Measurements from ENCODE around the gene RELL2.

Gene RELL2

GRCh38 chr5:141649056-141649688 lies 12.4 kb downstream of the RELL2 start:
- Histone ChIP-seq H3K36me3 (ENCODE audit: insufficient read depth, low read length) (peaks cover 4% of the 10 kb centered on the region; the same call in 1 of the 2 replicates), H3K27me3 (ENCODE audit: insufficient read depth, low read length) (no peaks in the 10 kb centered on the region), H2AFZ (ENCODE audit: low read length, unreplicated experiment) (no peak overlapping the region), H3K4me1 (ENCODE audit: control insufficient read depth, insufficient read depth, low read length, unreplicated experiment) (peaks cover 14% of the 10 kb centered on the region), H3K4me3 (ENCODE audit: low read depth, low read length) (no peak overlapping the region), H3K79me2 (ENCODE audit: control insufficient read depth, insufficient read depth, low read length, unreplicated experiment) (no peaks in the 10 kb centered on the region), H3K27ac (ENCODE audit: low read depth, low read length) (no peak overlapping the region)

- H2AFZ ChIP-seq (ENCODE audit: low read length, unreplicated experiment) = no peak overlapping the region
- no peaks in the 10 kb centered on the region for H3K79me2 ChIP-seq (ENCODE audit: control insufficient read depth, insufficient read depth, low read length, unreplicated experiment)
- H3K4me1 ChIP-seq (ENCODE audit: control insufficient read depth, insufficient read depth, low read length, unreplicated experiment) = peaks cover 18% of the 10 kb centered on the region
- H3K27me3 ChIP-seq (ENCODE audit: insufficient read depth, low read length) = no peaks in the 10 kb centered on the region
- H3K36me3 ChIP-seq (ENCODE audit: insufficient read depth, low read length) = peaks cover 4% of the 10 kb centered on the region; the same call in 1 of the 2 replicates
- H3K27ac ChIP-seq (ENCODE audit: low read depth, low read length) = no peak overlapping the region
- no peak overlapping the region; the same call in 1 of the 2 replicates for H3K4me3 ChIP-seq (ENCODE audit: low read depth, low read length)
Observed at GRCh38 chr5:141649972-141650371, 13.2 kb downstream of the RELL2 start.

- Histone ChIP-seq H3K36me3 (ENCODE audit: insufficient read depth, low read length) (peaks cover 4% of the 10 kb centered on the region; the same call in 1 of the 2 replicates), H3K27me3 (ENCODE audit: insufficient read depth, low read length) (no peaks in the 10 kb centered on the region), H3K27ac (ENCODE audit: low read depth, low read length) (no peak within 1 kb of the TSS), H3K4me3 (ENCODE audit: low read depth, low read length) (peak within 1 kb of the TSS; percentile 89), H3K4me1 (ENCODE audit: control insufficient read depth, insufficient read depth, low read length, unreplicated experiment) (peaks cover 18% of the 10 kb centered on the region), H2AFZ (ENCODE audit: low read length, unreplicated experiment) (peak within 1 kb of the TSS; percentile 86), H3K79me2 (ENCODE audit: control insufficient read depth, insufficient read depth, low read length, unreplicated experiment) (no peaks in the 10 kb centered on the region)
Observed at GRCh38 chr5:141650851-141651727, 14.3 kb downstream of the RELL2 start, which contains the start of gene FCHSD1. TSS of gene FCHSD1 (minus strand) at chr5:141651418. CDS start at chr5:141651368, 50 bp downstream.

- Histone ChIP-seq H3K36me3 (ENCODE audit: insufficient read depth, low read length) (peaks cover 5% of the 10 kb centered on the region; the same call in 1 of the 2 replicates), H3K79me2 (ENCODE audit: control insufficient read depth, insufficient read depth, low read length, unreplicated experiment) (no peaks in the 10 kb centered on the region), H3K27ac (ENCODE audit: low read depth, low read length) (no peak overlapping the region), H3K4me3 (ENCODE audit: low read depth, low read length) (peak overlapping the region; percentile 89), H2AFZ (ENCODE audit: low read length, unreplicated experiment) (peak overlapping the region; percentile 86), H3K4me1 (ENCODE audit: control insufficient read depth, insufficient read depth, low read length, unreplicated experiment) (peaks cover 18% of the 10 kb centered on the region), H3K27me3 (ENCODE audit: insufficient read depth, low read length) (no peaks in the 10 kb centered on the region)
Observed at GRCh38 chr5:141651728-141652105, 14.9 kb downstream of the RELL2 start.

GRCh38 chr5:141654298-141654697 lies 17.5 kb downstream of the RELL2 start:
- no peaks in the 10 kb centered on the region for H3K79me2 ChIP-seq (ENCODE audit: control insufficient read depth, insufficient read depth, low read length, unreplicated experiment)
- H3K27me3 ChIP-seq (ENCODE audit: insufficient read depth, low read length) = no peaks in the 10 kb centered on the region
- peaks cover 35% of the 10 kb centered on the region for H3K4me1 ChIP-seq (ENCODE audit: control insufficient read depth, insufficient read depth, low read length, unreplicated experiment)
- no peak overlapping the region for H2AFZ ChIP-seq (ENCODE audit: low read length, unreplicated experiment)
- peaks cover 20% of the 10 kb centered on the region for H3K36me3 ChIP-seq (ENCODE audit: insufficient read depth, low read length)
- H3K4me3 ChIP-seq (ENCODE audit: low read depth, low read length) = no peak overlapping the region
- H3K27ac ChIP-seq (ENCODE audit: low read depth, low read length) = peak overlapping the region; percentile 34

- H3K4me3 ChIP-seq (ENCODE audit: low read depth, low read length) = no peak overlapping the region
- peaks cover 35% of the 10 kb centered on the region for H3K4me1 ChIP-seq (ENCODE audit: control insufficient read depth, insufficient read depth, low read length, unreplicated experiment)
- peaks cover 21% of the 10 kb centered on the region for H3K36me3 ChIP-seq (ENCODE audit: insufficient read depth, low read length)
- no peaks in the 10 kb centered on the region for H3K27me3 ChIP-seq (ENCODE audit: insufficient read depth, low read length)
- H3K27ac ChIP-seq (ENCODE audit: low read depth, low read length) = no peak overlapping the region
- H2AFZ ChIP-seq (ENCODE audit: low read length, unreplicated experiment) = no peak overlapping the region
- no peaks in the 10 kb centered on the region for H3K79me2 ChIP-seq (ENCODE audit: control insufficient read depth, insufficient read depth, low read length, unreplicated experiment)
Observed at GRCh38 chr5:141655020-141655419, 18.2 kb downstream of the RELL2 start.

- Histone ChIP-seq H3K27me3 (ENCODE audit: insufficient read depth, low read length) (no peaks in the 10 kb centered on the region), H3K79me2 (ENCODE audit: control insufficient read depth, insufficient read depth, low read length, unreplicated experiment) (no peaks in the 10 kb centered on the region), H3K36me3 (ENCODE audit: insufficient read depth, low read length) (peaks cover 21% of the 10 kb centered on the region), H3K27ac (ENCODE audit: low read depth, low read length) (no peak overlapping the region), H3K4me3 (ENCODE audit: low read depth, low read length) (no peak overlapping the region), H3K4me1 (ENCODE audit: control insufficient read depth, insufficient read depth, low read length, unreplicated experiment) (peaks cover 28% of the 10 kb centered on the region), H2AFZ (ENCODE audit: low read length, unreplicated experiment) (no peak overlapping the region)
Observed at GRCh38 chr5:141656396-141656795, 19.6 kb downstream of the RELL2 start.

GRCh38 chr5:141657404-141657803 lies 20.6 kb downstream of the RELL2 start:
- peak overlapping the region; percentile 20; the same call in 1 of the 2 replicates for H3K4me3 ChIP-seq (ENCODE audit: low read depth, low read length)
- H3K4me1 ChIP-seq (ENCODE audit: control insufficient read depth, insufficient read depth, low read length, unreplicated experiment) = peaks cover 24% of the 10 kb centered on the region
- peaks cover 21% of the 10 kb centered on the region for H3K36me3 ChIP-seq (ENCODE audit: insufficient read depth, low read length)
- peak overlapping the region; percentile 82 for H3K27ac ChIP-seq (ENCODE audit: low read depth, low read length)
- no peak overlapping the region for H2AFZ ChIP-seq (ENCODE audit: low read length, unreplicated experiment)
- no peaks in the 10 kb centered on the region for H3K27me3 ChIP-seq (ENCODE audit: insufficient read depth, low read length)
- no peaks in the 10 kb centered on the region for H3K79me2 ChIP-seq (ENCODE audit: control insufficient read depth, insufficient read depth, low read length, unreplicated experiment)

GRCh38 chr5:141657937-141658545 lies 21.2 kb downstream of the RELL2 start:
- no peaks in the 10 kb centered on the region for H3K27me3 ChIP-seq (ENCODE audit: insufficient read depth, low read length)
- H3K4me3 ChIP-seq (ENCODE audit: low read depth, low read length) = peak overlapping the region; percentile 20; the same call in 1 of the 2 replicates
- H3K27ac ChIP-seq (ENCODE audit: low read depth, low read length) = peak overlapping the region; percentile 82
- peaks cover 21% of the 10 kb centered on the region for H3K36me3 ChIP-seq (ENCODE audit: insufficient read depth, low read length)
- H3K79me2 ChIP-seq (ENCODE audit: control insufficient read depth, insufficient read depth, low read length, unreplicated experiment) = no peaks in the 10 kb centered on the region
- H3K4me1 ChIP-seq (ENCODE audit: control insufficient read depth, insufficient read depth, low read length, unreplicated experiment) = peaks cover 24% of the 10 kb centered on the region
- no peak overlapping the region for H2AFZ ChIP-seq (ENCODE audit: low read length, unreplicated experiment)

- Histone ChIP-seq H3K27ac (ENCODE audit: low read depth, low read length) (no peak overlapping the region), H3K4me3 (ENCODE audit: low read depth, low read length) (no peak overlapping the region), H3K36me3 (ENCODE audit: insufficient read depth, low read length) (peaks cover 13% of the 10 kb centered on the region), H3K4me1 (ENCODE audit: control insufficient read depth, insufficient read depth, low read length, unreplicated experiment) (peaks cover 17% of the 10 kb centered on the region), H2AFZ (ENCODE audit: low read length, unreplicated experiment) (no peak overlapping the region), H3K27me3 (ENCODE audit: insufficient read depth, low read length) (no peaks in the 10 kb centered on the region), H3K79me2 (ENCODE audit: control insufficient read depth, insufficient read depth, low read length, unreplicated experiment) (no peaks in the 10 kb centered on the region)
Observed at GRCh38 chr5:141662028-141662427, 25.2 kb downstream of the RELL2 start.

Data from ACC112 (cell line).